GM18499 (cell line): ENCODE measurements around the gene DIAPH3.

Experiments
- ATAC-seq: cut with Tn5 transposase; IDR thresholded peaks from one replicate; pipeline ENCODE4 v1.9.1; 2021; ENCODE audit warnings: moderate number of reproducible peaks; ENCODE audit not compliant: insufficient read depth, unreplicated experiment

The DIAPH3 gene

GRCh38 chr13:59829690-59830089 lies 334.0 kb downstream of the DIAPH3 start:
- ATAC-seq: no peak

DNA sequence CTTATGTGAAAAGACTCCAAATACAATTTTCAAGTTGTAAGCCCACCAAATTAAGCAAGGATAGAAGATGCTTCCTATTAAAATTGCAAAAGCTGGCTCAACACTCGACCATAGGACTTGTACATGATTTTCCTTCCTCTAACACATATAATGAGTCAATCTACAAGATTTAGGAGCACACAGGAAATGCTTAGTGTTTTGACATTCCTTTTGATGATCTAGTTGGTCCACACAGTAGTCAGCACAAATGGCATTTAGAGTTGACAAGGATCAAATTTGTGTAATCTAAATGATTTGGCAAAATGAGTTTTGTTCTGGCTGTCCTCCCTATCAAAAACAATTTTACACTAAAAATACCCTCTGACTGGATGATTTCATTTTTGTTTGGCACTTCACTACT lies 340.2 kb downstream of the DIAPH3 start:
- ATAC-seq: no peak

GRCh38 chr13:59809564-59809963 lies 354.2 kb downstream of the DIAPH3 start:
- no peak for ATAC-seq

DNA sequence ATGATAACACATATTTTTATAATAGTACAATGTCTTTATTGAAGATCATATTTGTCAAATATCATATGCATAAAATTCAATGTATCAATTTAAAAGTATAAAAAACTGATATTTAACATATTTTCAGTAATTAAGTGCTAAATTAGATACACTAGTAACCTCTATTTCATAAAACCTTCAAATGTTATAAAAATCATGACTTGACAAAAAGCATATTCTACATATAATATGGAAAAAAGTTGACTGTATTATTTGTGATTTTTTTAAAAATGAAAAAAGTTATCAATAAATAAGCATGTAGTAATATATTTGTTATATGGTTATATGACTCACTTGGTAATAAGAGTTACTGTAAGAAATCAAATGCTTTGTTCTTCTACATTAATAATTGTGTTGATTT lies 356.9 kb downstream of the DIAPH3 start:
- no peak for ATAC-seq

DNA sequence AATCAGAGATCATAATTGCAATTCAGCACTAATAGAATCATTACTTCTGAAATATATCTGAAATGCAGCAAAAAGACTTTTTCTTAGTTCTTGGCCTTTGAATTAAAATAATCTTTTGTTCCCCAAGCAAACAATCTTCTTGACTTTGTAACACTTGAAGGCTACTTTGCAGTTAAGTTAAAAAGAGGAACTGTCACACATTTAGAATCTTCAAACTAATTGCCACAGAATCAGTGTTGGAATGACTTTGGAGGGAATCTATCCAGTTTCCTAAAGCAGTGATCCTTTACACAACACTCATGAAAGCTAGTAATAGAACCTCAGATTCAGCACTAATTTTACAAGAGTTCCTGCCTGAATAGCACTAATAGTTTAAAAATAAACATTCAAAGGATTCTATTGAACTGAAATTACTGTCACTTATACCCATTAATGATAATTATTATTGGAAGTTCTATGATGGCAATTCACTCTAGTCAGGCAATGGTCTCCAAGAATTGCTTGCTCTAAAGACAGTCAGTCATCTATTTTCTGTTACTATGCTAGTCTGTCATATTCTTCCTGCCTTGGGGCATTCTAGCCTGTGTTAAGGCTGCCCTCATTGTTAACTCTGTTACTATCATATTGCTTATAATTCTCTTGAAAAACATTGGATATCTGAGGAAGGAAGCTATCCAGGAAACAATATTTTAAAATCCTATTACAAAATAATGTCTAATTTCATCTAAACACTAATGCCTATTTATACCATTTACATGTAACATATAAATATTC lies 362.4 kb downstream of the DIAPH3 start:
- ATAC-seq: no peak

DNA sequence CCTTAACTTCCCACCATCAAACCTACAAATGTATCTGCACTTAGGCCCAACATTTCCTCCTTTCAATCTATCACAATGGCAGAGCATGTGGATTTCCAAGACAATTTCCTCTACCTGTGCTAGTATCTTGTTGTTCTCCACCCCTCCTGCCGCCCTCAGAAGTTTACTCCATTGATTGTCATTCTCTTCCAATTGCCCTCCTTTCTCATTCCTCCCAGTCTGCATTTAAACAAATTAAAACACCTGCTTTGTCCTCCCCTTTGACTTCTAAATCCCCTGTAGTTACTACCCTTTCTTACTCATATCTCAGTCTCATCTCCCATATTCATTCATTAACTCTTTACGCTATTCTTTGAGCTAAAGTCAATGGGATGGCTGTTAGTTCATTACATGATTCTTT lies 370.6 kb downstream of the DIAPH3 start:
- no peak for ATAC-seq

DNA sequence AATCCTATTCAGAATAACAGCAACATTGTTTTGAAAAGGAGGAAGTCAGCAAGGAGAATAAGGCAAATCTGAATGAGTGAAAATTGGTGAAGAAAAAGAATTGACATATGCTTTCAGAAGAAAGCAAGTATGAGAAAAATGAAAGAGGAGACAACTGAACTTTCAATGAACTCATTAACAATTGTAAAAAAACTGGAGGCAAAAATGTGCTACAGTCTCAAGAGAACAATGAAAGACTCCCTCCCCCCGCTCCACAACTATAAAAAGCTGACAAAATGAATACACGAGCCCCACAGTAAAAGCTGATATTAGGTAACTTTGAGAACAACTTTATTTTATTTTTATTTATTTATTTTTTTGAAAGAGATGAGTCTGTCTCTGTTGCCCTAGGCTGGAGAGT lies 373.1 kb downstream of the DIAPH3 start:
- no peak for ATAC-seq

DNA sequence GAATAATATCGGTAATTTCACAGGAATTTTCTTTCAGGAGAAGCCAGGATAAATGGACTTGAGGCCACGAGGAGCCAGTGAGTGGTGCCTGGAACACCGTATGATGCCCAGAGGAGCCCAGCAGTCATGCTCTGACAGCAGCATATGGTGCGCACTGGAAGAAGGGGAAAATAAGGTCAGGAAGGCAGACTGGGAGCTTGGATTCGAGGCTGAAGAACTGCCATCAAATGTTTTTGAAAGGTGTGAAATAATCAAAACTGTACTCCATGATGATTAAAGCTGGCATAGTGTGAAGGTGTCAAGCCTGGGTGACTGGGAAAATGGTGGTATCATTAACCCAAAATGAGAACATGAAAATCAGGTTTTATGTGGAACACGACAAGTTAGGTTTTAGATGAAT lies 374.2 kb downstream of the DIAPH3 start:
- no peak for ATAC-seq

GRCh38 chr13:59787679-59788078 lies 376.0 kb downstream of the DIAPH3 start:
- ATAC-seq: no peak

GRCh38 chr13:59782696-59783095 lies 381.0 kb downstream of the DIAPH3 start:
- no peak for ATAC-seq

DNA sequence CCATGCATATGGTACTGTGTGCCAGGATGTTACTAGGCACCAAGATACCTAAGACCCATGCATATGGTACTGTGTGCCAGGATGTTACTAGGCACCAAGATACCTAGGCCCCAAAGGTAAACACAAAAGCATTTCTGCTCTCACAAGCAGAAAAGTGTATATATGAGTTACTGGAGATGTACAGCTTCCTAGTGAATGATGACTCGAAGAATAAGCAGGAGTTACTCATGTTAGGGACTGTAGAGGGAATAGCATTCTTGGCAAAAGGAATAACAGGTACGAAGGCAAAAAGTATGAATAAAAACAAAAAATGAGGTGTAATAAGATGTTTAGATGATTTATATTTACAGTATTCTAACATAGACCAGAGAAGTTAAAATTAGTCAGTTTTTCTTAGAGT lies 383.7 kb downstream of the DIAPH3 start:
- ATAC-seq: no peak

DNA sequence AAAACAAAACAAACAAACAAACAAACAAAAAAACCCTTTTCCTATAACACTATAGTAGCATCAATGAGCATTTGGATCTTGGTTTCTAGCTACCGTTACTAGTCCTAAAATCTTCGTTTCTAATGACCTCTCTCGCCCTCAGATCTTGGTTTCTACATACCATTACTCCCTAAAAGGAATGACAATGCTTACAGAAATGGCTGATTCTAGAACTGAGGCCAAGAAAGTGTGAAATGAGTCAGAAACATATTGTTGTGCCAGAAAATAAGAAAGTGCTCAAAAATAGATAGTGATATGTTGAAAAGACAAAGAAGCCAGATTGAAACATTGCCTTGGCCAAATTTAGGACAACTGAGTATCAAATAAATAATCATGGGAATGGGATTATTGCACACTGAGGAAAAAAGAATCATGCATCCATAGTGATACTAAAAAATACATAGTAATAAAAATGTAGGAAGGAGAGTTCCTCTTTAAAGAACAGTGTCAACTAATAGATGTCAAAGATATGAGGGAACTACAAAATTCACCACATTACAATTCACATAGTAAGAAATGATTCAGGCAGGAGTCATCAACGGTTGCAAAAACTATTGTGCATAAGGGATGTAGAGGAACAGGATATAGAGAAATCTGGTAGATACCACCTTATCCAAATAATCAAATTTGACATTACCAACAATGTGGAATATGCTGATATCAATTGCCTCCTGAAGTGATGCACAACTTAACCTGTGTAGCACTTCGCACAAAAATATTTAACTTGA lies 386.6 kb downstream of the DIAPH3 start:
- peak; percentile 82 for ATAC-seq

GRCh38 chr13:59774491-59774971 lies 389.2 kb downstream of the DIAPH3 start:
- no peak for ATAC-seq

DNA sequence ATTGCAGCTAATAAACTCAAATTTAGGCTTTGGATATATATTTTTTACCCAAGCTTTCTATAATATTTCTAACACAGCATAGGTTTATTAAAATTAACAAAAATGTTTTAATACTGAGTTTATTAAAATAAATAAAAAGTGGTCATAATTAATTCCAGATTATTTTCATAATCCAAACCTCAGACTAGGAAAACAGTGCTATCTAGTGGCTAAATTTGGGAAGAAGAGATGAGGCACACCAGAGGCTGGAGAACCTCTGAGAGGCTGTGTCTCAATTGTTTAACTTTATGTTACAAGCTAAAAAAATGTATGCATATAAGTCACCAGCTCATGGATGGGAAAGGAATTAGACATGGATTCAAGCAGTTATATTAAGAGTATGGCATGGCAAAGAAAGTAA lies 392.5 kb downstream of the DIAPH3 start:
- no peak for ATAC-seq

- ATAC-seq: no peak
Observed at GRCh38 chr13:59770451-59770850, 393.3 kb downstream of the DIAPH3 start.

DNA sequence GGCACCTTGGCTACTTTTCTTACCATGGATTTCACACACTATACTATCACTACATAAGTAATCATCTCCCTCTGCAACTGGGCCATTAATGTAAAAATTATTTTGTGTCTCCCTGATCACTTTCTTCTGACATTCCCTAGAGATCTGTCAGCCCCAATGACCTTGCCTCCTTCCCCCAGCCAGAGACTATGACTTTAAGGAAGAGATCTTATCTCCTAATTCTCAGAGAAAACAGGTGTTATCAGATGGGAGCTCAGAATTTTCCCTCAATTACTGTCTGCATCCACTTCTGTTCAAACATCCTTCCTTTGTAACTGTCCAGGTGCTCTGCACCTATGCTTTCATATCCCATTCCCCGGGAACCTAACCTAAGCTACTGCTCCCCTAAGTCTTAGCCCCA lies 397.5 kb downstream of the DIAPH3 start:
- no peak for ATAC-seq

- ATAC-seq: no peak
Observed at GRCh38 chr13:59755632-59756290, 408.0 kb downstream of the DIAPH3 start.

GRCh38 chr13:59754411-59754810 lies 409.3 kb downstream of the DIAPH3 start:
- no peak for ATAC-seq

- no peak for ATAC-seq
Observed at GRCh38 chr13:59750860-59751259, 412.9 kb downstream of the DIAPH3 start.

- ATAC-seq: no peak
Observed at GRCh38 chr13:59748046-59748445, 415.7 kb downstream of the DIAPH3 start.

- no peak for ATAC-seq
Observed at GRCh38 chr13:59747529-59747928, 416.2 kb downstream of the DIAPH3 start.
